K562 (cell line): ENCODE results near the gene XPO6.
"Not testable (repeated sequence)": the region's sequence is repeated elsewhere in the genome, so short reads cannot be mapped to it uniquely, and the experiment has no call there.

Experiments
- PTBP1 ChIP-seq: fragments of 200-400 bp; formaldehyde crosslinking; IDR thresholded peaks from 2 replicates; pipeline ENCODE4 v1.6.1; 2017; ENCODE audit warnings: low read depth, low read length
- ZNF274 ChIP-seq: IDR thresholded peaks from 2 replicates; pipeline ENCODE4 v1.6.1; 2011; ENCODE audit warnings: low read depth, mild to moderate bottlenecking, low read length, moderate library complexity, borderline replicate concordance
- TF ChIP-seq, protein P1 (sequence below), 2 experiments: fragments of 150-350 bp in 1 of 2; IDR thresholded peaks; 2 replicates each; pipeline ENCODE4 v1.6.1; 2012 to 2016; ENCODE audit warnings: low read depth in 2 of 2, low read length in 2 of 2, mild to moderate bottlenecking in 1 of 2, moderate library complexity in 1 of 2
- TF ChIP-seq, protein P2 (sequence below): fragments of 250-450 bp; sonication (Bioruptor Pico); IDR thresholded peaks from 2 replicates; pipeline ENCODE4 v1.5.0; 2020; ENCODE audit warnings: mild to moderate bottlenecking, borderline replicate concordance
- TF ChIP-seq, protein P3 (sequence below), 3 experiments: IDR thresholded peaks in 2 of 3; conservative IDR thresholded peaks in 1 of 3; 2 replicates each; pipeline ENCODE4 v1.5.1; 2011 to 2012; ENCODE audit warnings: low read length in 3 of 3, mild to moderate bottlenecking in 3 of 3, control low read depth in 2 of 3, improper control_type of control experiment in 1 of 3, inconsistent platforms in 1 of 3, low read depth in 1 of 3, mixed read lengths in 1 of 3, moderate library complexity in 1 of 3; ENCODE audit not compliant: insufficient read depth in 2 of 3

DNA sequence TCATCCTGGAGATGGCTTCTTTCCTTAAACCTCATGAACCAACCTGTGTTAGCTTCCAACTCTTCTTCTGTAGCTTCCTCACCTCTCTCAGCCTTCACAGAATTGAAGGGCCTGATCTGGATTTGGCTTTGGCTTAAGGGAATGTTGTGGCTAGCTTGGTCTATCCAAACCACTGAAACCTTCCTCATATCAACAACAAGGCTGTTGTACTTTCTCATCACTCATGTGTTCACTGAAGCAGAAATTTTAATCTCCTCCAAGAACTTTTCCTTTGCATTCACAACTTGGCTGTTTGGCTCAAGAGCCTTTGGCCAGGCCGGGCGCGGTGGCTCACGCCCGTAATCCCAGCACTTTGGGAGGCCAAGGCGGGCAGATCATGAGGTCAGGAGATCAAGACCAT is 95.9 kb downstream of the XPO6 start:
- TF ChIP-seq PTBP1, ZNF274: not testable (repeated sequence)
- TF ChIP-seq, protein P1, sequence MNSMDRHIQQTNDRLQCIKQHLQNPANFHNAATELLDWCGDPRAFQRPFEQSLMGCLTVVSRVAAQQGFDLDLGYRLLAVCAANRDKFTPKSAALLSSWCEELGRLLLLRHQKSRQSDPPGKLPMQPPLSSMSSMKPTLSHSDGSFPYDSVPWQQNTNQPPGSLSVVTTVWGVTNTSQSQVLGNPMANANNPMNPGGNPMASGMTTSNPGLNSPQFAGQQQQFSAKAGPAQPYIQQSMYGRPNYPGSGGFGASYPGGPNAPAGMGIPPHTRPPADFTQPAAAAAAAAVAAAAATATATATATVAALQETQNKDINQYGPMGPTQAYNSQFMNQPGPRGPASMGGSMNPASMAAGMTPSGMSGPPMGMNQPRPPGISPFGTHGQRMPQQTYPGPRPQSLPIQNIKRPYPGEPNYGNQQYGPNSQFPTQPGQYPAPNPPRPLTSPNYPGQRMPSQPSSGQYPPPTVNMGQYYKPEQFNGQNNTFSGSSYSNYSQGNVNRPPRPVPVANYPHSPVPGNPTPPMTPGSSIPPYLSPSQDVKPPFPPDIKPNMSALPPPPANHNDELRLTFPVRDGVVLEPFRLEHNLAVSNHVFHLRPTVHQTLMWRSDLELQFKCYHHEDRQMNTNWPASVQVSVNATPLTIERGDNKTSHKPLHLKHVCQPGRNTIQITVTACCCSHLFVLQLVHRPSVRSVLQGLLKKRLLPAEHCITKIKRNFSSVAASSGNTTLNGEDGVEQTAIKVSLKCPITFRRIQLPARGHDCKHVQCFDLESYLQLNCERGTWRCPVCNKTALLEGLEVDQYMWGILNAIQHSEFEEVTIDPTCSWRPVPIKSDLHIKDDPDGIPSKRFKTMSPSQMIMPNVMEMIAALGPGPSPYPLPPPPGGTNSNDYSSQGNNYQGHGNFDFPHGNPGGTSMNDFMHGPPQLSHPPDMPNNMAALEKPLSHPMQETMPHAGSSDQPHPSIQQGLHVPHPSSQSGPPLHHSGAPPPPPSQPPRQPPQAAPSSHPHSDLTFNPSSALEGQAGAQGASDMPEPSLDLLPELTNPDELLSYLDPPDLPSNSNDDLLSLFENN (IDR thresholded peaks at IDR 0.05; ENCODE audit: low read depth in 2 of 2, low read length in 2 of 2), result not testable (repeated sequence)
- TF ChIP-seq, protein P2, sequence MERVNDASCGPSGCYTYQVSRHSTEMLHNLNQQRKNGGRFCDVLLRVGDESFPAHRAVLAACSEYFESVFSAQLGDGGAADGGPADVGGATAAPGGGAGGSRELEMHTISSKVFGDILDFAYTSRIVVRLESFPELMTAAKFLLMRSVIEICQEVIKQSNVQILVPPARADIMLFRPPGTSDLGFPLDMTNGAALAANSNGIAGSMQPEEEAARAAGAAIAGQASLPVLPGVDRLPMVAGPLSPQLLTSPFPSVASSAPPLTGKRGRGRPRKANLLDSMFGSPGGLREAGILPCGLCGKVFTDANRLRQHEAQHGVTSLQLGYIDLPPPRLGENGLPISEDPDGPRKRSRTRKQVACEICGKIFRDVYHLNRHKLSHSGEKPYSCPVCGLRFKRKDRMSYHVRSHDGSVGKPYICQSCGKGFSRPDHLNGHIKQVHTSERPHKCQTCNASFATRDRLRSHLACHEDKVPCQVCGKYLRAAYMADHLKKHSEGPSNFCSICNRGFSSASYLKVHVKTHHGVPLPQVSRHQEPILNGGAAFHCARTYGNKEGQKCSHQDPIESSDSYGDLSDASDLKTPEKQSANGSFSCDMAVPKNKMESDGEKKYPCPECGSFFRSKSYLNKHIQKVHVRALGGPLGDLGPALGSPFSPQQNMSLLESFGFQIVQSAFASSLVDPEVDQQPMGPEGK (CRISPR knock-in tag), result not testable (repeated sequence)
- TF ChIP-seq, protein P3, sequence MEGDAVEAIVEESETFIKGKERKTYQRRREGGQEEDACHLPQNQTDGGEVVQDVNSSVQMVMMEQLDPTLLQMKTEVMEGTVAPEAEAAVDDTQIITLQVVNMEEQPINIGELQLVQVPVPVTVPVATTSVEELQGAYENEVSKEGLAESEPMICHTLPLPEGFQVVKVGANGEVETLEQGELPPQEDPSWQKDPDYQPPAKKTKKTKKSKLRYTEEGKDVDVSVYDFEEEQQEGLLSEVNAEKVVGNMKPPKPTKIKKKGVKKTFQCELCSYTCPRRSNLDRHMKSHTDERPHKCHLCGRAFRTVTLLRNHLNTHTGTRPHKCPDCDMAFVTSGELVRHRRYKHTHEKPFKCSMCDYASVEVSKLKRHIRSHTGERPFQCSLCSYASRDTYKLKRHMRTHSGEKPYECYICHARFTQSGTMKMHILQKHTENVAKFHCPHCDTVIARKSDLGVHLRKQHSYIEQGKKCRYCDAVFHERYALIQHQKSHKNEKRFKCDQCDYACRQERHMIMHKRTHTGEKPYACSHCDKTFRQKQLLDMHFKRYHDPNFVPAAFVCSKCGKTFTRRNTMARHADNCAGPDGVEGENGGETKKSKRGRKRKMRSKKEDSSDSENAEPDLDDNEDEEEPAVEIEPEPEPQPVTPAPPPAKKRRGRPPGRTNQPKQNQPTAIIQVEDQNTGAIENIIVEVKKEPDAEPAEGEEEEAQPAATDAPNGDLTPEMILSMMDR (IDR thresholded peaks at IDR 0.05 in 2 of 3, conservative IDR thresholded peaks at IDR 0.05 in 1 of 3; ENCODE audit: insufficient read depth in 2 of 3, low read depth in 1 of 3, low read length in 3 of 3), result not testable (repeated sequence)
